H9 (cell line): ENCODE measurements around the gene DMRT3. TPM values are rescaled to one million over a fixed set of nuclear protein-coding genes. Genes with fewer than 3 reads are reported as not detected.

Source experiments
- DNase-seq: peaks from one replicate; pipeline ENCODE4 v3.0.0-alpha.2; 2017
- H2AFZ ChIP-seq: one replicate; pipeline ENCODE4 v1.6.1; 2013; ENCODE audit warnings: mild to moderate bottlenecking, low read length, control low read depth, moderate library complexity
- H2AK5ac ChIP-seq: 2 replicates; pipeline ENCODE4 v1.6.1; 2013; ENCODE audit warnings: low read length, control low read depth, mixed read lengths; ENCODE audit not compliant: insufficient read length
- H2BK120ac ChIP-seq: one replicate; pipeline ENCODE4 v1.6.1; 2013; ENCODE audit warnings: low read depth, mild to moderate bottlenecking, low read length, control low read depth, inconsistent platforms; ENCODE audit not compliant: poor library complexity, severe bottlenecking
- H2BK12ac ChIP-seq: 2 replicates; pipeline ENCODE4 v1.6.1; 2013; ENCODE audit warnings: low read length, control low read depth, mixed read lengths, low read depth; ENCODE audit not compliant: insufficient read length
- H2BK15ac ChIP-seq: 2 replicates; pipeline ENCODE4 v1.6.1; 2013; ENCODE audit warnings: low read depth, low read length, control low read depth
- H2BK20ac ChIP-seq: one replicate; pipeline ENCODE4 v1.6.1; 2013; ENCODE audit warnings: low read depth, mild to moderate bottlenecking, low read length, control low read depth, inconsistent platforms; ENCODE audit not compliant: poor library complexity, severe bottlenecking
- H2BK5ac ChIP-seq: 2 replicates; pipeline ENCODE4 v1.6.1; 2013; ENCODE audit warnings: low read length, control low read depth, mixed read lengths; ENCODE audit not compliant: insufficient read length
- H3K14ac ChIP-seq: 2 replicates; pipeline ENCODE4 v1.6.1; 2013; ENCODE audit warnings: low read length, control low read depth; ENCODE audit not compliant: insufficient read depth
- H3K18ac ChIP-seq: 2 replicates; pipeline ENCODE4 v1.6.1; 2013; ENCODE audit warnings: low read depth, mild to moderate bottlenecking, mixed read lengths, low read length, control low read depth; ENCODE audit not compliant: insufficient read length
- H3K23ac ChIP-seq: 2 replicates; pipeline ENCODE4 v1.6.1; 2013; ENCODE audit warnings: low read length, control low read depth, mixed read lengths, low read depth; ENCODE audit not compliant: insufficient read length
- H3K23me2 ChIP-seq: 2 replicates; pipeline ENCODE4 v1.6.1; 2013; ENCODE audit warnings: low read depth, mild to moderate bottlenecking, mixed read lengths, low read length, control low read depth; ENCODE audit not compliant: insufficient read length, poor library complexity, severe bottlenecking
- H3K27ac ChIP-seq: 2 replicates; pipeline ENCODE4 v1.5.1; 2013; ENCODE audit warnings: low read length, control low read depth, mixed read lengths, low read depth; ENCODE audit not compliant: insufficient read length
- H3K27me3 ChIP-seq: 2 replicates; pipeline ENCODE4 v1.6.1; 2013; ENCODE audit warnings: low read length, control low read depth, inconsistent platforms; ENCODE audit not compliant: insufficient read depth
- H3K4ac ChIP-seq: 2 replicates; pipeline ENCODE4 v1.6.1; 2013; ENCODE audit warnings: low read depth, mild to moderate bottlenecking, control low read depth, inconsistent platforms, low read length, moderate library complexity
- H3K4me1 ChIP-seq: 2 replicates; pipeline ENCODE4 v1.6.1; 2013; ENCODE audit warnings: low read length, control low read depth, inconsistent platforms; ENCODE audit not compliant: insufficient read depth
- H3K4me2 ChIP-seq: 2 replicates; pipeline ENCODE4 v1.6.1; 2013; ENCODE audit warnings: low read length, control low read depth, mixed read lengths; ENCODE audit not compliant: insufficient read length, insufficient read depth
- H3K56ac ChIP-seq: 2 replicates; pipeline ENCODE4 v1.6.1; 2013; ENCODE audit warnings: low read depth, mild to moderate bottlenecking, mixed read lengths, low read length, control low read depth; ENCODE audit not compliant: insufficient read length
- H3K79me1 ChIP-seq: 2 replicates; pipeline ENCODE4 v1.6.1; 2013; ENCODE audit warnings: low read depth, mild to moderate bottlenecking, moderate library complexity, low read length, control low read depth, inconsistent platforms; ENCODE audit not compliant: insufficient read depth, poor library complexity, severe bottlenecking
- H3K79me2 ChIP-seq: 2 replicates; pipeline ENCODE4 v1.6.1; 2013; ENCODE audit warnings: low read length, control low read depth, inconsistent platforms; ENCODE audit not compliant: insufficient read depth
- H3K9ac ChIP-seq: 2 replicates; pipeline ENCODE4 v1.6.1; 2013; ENCODE audit warnings: low read length, control low read depth, mixed read lengths; ENCODE audit not compliant: insufficient read length; ENCODE audit errors: extremely low read depth
- H3K9me3 ChIP-seq: one replicate; pipeline ENCODE4 v1.6.1; 2013; ENCODE audit warnings: low read depth, low read length, inconsistent platforms; ENCODE audit not compliant: control insufficient read depth
- H3T11ph ChIP-seq: one replicate; pipeline ENCODE4 v1.6.1; 2013; ENCODE audit warnings: mild to moderate bottlenecking, low read length, control low read depth, inconsistent platforms
- H4K20me1 ChIP-seq: one replicate; pipeline ENCODE4 v1.6.1; 2013; ENCODE audit not compliant: control insufficient read depth, insufficient read length, insufficient read depth
- H4K5ac ChIP-seq: 2 replicates; pipeline ENCODE4 v1.6.1; 2013; ENCODE audit warnings: low read depth, mild to moderate bottlenecking, mixed read lengths, low read length, control low read depth; ENCODE audit not compliant: insufficient read length
- H4K8ac ChIP-seq: replicated peaks from 2 replicates; pipeline ENCODE4 v1.6.1; 2013; ENCODE audit warnings: low read length, control low read depth, mixed read lengths, low read depth; ENCODE audit not compliant: insufficient read length
- H4K91ac ChIP-seq: 2 replicates; pipeline ENCODE4 v1.6.1; 2013; ENCODE audit warnings: low read depth, mild to moderate bottlenecking, moderate library complexity, mixed read lengths, low read length, control low read depth; ENCODE audit not compliant: insufficient read length
- H3K27ac Mint-ChIP-seq, 3 experiments: 2 replicates in 2 of 3; 3 replicates in 1 of 3; pipeline ENCODE4 v1.8.0; 2020 to 2021; ENCODE audit warnings: mixed read lengths in 3 of 3, mild to moderate bottlenecking in 1 of 3, moderate library complexity in 1 of 3
- H3K27me3 Mint-ChIP-seq: 2 replicates; pipeline ENCODE4 v1.8.0; 2021; ENCODE audit warnings: low read depth, mild to moderate bottlenecking, moderate library complexity, mixed read lengths
- H3K36me3 Mint-ChIP-seq, 3 experiments: 2 replicates in 2 of 3; 3 replicates in 1 of 3; pipeline ENCODE4 v1.8.0; 2020 to 2021; ENCODE audit warnings: low read depth in 3 of 3, mixed read lengths in 3 of 3; ENCODE audit not compliant: insufficient read depth in 1 of 3
- H3K4me1 Mint-ChIP-seq, 2 experiments: 2 replicates each; pipeline ENCODE4 v1.8.0; 2020; ENCODE audit warnings: mixed read lengths in 2 of 2
- H3K4me3 Mint-ChIP-seq, 2 experiments: 2 replicates in 1 of 2; 3 replicates in 1 of 2; pipeline ENCODE4 v1.8.0; 2020 to 2021; ENCODE audit warnings: mild to moderate bottlenecking in 2 of 2, mixed read lengths in 2 of 2, moderate library complexity in 1 of 2
- H3K9me3 Mint-ChIP-seq, 2 experiments: 2 replicates in 1 of 2; 3 replicates in 1 of 2; pipeline ENCODE4 v1.8.0; 2020; ENCODE audit warnings: mild to moderate bottlenecking in 2 of 2, mixed read lengths in 2 of 2, moderate library complexity in 1 of 2
- WGBS: extraction: QIAGEN DNeasy Blood & Tissue Kit; methylation state at CpG from one replicate; pipeline ENCODE4 v1.1.7; 2013; ENCODE audit warnings: missing lambda C conversion rate, low lambda C conversion rate, mixed read lengths; ENCODE audit not compliant: insufficient read length; ENCODE audit errors: extremely low coverage; 5-methylcytosine and 5-hydroxymethylcytosine counted together
- total RNA-seq: library from RNA; stranded (reverse); gene quantifications from 2 replicates; pipeline ENCODE4 v1.2.1, GENCODE V29; 2021
- TF ChIP-seq, protein P1 (sequence below): fragments of 200-600 bp; sonication (generic); conservative IDR thresholded peaks from 3 replicates; pipeline ENCODE4 v1.8.0; 2021; ENCODE audit warnings: antibody characterized with exemption, mild to moderate bottlenecking

The DMRT3 gene
- total RNA-seq, 1 experiment from 2014 or later = not detected

DNA sequence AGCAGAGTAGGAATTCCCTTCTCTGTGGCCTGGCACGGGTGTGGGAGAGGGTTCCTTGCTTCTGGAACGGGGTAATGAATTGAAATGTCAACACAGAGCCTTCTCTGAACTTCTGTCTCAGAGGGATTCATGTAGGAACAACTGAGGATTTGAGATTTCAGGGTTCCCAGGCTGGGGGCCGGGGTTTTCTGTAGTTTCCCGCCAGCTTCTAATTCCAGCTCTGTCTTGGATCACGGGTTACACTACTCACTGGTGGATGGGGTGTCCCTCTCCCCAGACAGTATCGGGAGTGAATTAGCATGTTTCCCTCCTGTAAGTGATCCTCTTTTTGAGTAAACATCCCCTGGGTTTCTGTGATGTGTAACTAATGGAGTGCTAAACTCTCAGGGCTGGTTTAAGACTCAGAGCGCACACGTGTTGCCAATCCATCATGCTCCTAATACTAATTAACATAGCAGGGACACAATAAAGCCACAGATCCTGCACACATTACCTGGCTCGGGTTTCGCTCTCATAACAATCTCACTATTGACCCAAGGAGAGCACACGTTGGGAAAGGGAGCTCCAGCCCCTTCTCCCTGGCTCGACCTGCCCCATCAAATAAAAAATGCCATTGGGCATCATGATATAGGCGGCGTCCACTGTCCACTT is 55.6 kb downstream of the DMRT3 start:
- no peak for DNase-seq
- Histone ChIP-seq H3K9ac (no peak overlapping the region), H4K91ac (no peak overlapping the region), H3K18ac (no peak overlapping the region), H4K5ac (no peak overlapping the region), H2AFZ (no peak overlapping the region), H3K4me2 (no peak overlapping the region), H3K9me3 (no peaks in the 10 kb centered on the region), H3K4me1 (no peaks in the 10 kb centered on the region), H3K4ac (no peak overlapping the region), H3K27me3 (no peaks in the 10 kb centered on the region), H3T11ph (no peak overlapping the region), H2BK12ac (no peak overlapping the region), H2AK5ac (no peak overlapping the region), H3K27ac (no peak overlapping the region), H3K79me2 (no peaks in the 10 kb centered on the region), H4K20me1 (no peaks in the 10 kb centered on the region), H3K23me2 (no peaks in the 10 kb centered on the region), H2BK20ac (no peak overlapping the region), H3K23ac (no peak overlapping the region), H4K8ac (no peak overlapping the region), H2BK5ac (no peak overlapping the region), H2BK15ac (no peak overlapping the region), H3K79me1 (no peaks in the 10 kb centered on the region), H2BK120ac (no peak overlapping the region), H3K14ac (no peak overlapping the region), H3K56ac (no peak overlapping the region)
- Mint-ChIP-seq H3K27me3 (peaks cover 64% of the 10 kb centered on the region), H3K27ac (no peak overlapping the region), H3K9me3 (no peaks in the 10 kb centered on the region; a peak in 1 of 5 replicates), H3K4me3 (no peak overlapping the region), H3K36me3 (no peaks in the 10 kb centered on the region), H3K4me1 (peaks cover 2% of the 10 kb centered on the region in 2 experiments; a peak in 1 of 4 replicates)
- TF ChIP-seq, protein P1, sequence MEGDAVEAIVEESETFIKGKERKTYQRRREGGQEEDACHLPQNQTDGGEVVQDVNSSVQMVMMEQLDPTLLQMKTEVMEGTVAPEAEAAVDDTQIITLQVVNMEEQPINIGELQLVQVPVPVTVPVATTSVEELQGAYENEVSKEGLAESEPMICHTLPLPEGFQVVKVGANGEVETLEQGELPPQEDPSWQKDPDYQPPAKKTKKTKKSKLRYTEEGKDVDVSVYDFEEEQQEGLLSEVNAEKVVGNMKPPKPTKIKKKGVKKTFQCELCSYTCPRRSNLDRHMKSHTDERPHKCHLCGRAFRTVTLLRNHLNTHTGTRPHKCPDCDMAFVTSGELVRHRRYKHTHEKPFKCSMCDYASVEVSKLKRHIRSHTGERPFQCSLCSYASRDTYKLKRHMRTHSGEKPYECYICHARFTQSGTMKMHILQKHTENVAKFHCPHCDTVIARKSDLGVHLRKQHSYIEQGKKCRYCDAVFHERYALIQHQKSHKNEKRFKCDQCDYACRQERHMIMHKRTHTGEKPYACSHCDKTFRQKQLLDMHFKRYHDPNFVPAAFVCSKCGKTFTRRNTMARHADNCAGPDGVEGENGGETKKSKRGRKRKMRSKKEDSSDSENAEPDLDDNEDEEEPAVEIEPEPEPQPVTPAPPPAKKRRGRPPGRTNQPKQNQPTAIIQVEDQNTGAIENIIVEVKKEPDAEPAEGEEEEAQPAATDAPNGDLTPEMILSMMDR = no peak
- WGBS = no CpG with 5 or more reads among the region's 14 CpGs
